ENCODE measurements around the gene DCLK2.
A peak's percentile ranks its signal among the peaks of the same experiment; 100 is the strongest.

DCLK2 gene

DNA sequence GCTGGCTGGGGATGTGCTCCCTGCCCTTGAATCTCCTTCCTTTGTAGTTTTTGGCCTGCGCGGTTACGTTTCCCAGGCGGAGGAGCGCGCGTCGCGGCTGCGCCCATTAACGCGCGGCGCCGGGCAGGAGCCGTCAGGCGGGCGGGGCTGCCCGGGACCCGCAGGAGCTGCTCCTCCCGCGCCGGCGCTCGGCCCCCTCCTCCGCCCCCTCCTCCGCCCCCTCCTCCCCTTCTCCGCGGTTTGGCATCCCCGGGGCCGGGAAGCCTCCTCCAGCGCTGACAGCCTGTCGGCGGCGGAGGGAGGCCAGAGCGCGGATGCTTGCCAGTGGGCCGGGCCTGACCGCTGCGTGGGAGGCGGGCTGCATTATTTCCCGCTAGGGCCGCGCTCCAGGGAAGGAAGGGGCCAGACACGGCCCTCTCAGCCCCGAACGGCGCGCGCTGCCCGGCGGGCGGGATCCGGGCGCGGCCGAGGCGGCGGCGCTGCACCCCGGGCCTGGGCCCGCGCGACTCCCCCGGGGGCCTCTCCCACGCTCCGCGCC is at the start of gene DCLK2:
TSS of gene DCLK2 (plus strand) at position 405 of the 538 bp plus-strand sequence. CDS start 583 bp downstream, outside the sequence.
- peak; percentile 86 for DNase-seq

GRCh38 chr4:150032541-150032940 is 45.7 kb upstream of the DCLK2 start:
- DNase-seq = no peak

- no peak for DNase-seq
Measured at GRCh38 chr4:150033081-150033480, 45.2 kb upstream of the DCLK2 start.

DNA sequence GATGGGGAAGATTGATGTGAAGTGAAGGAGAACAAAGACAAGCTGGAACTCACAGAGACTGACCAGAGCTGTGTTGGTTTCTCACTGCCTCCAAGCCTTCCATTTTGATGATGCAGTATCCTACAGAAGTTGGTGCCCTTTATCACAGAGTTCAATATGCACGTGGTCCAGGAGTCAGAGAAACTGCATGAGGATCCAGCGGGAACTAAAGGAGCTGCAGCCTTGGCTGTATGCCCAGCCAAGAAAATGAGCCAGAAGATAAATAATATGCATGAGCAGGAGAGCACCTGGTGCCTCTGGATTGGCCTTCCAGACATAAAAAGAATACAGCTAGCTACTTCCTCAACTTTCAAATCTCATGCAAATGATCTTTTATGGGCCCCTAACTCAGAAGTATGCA is 44.3 kb upstream of the DCLK2 start:
- no peak for DNase-seq

- DNase-seq = no peak
Measured at GRCh38 chr4:150037251-150037856, 40.9 kb upstream of the DCLK2 start.

DNA sequence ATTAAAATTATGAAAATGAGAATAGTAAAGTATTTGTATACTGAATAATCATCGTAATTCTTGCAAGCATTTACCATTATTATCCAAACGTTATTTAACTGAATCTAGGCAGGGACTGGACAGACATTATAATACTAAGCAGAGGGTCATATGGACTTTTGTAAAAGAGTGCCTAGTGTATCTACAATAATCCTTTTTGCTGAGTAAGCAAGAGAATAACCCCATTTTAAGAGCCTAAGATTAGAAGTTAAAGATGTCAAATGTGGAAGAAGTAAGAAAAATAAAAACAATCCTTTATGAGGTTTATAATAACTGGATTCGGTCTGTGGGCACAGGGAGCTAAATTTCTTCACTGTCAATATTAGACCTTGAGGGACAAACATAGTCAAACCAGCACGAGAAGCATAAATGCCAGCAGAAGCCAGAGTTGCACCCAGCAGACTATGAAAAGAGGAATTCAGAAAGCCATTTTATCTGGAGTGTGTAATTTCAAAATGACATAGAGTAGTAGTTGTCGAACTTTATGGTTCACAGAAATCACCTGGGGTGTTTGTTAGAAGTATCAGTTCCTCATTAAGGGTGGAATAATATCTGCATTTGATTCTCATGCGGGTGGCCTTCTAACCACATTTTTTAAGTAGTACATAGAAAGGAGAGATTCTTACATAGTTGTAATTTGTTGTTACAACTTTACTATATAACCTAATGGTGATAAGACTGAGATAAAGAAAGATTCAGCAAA is 39.7 kb upstream of the DCLK2 start:
- no peak for DNase-seq

DNA sequence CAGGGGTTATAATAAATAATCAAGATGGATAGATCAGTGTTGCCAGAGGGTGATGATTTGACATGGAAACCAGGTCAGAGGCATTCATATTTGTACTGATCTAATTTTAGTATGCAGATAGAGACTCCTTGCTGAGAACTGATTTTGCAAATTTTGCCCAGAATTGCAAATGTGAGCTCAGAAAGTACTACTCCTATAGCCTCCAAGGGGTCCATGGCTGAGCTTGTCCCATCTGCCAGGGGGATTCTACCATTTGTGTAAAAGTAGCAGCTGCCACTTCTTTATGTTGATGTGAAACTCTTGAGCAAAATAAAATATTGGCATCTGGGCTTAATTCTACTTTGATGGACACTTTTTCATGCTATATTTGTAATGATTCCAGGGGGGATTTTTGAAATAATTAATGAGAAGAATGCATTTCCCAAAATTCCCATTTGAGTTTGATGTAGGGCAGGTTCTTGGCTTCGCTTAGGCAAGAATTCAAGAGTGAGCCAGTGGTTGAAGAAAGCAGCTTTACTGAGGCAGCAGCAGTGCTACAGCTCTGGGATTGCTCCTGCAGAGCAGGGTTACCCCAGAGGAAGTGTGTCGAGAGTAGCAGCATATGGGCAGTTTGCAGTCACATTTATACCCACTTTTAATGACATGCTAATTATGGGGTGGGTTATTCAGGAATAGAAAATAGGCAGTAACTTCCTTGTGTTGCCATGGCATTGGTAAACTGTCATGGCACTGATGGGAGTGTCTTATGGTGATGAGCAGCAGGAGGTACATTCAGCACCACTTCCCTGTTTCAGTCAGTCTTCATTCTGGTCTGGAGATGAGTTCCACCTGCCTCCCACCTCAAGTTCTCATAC is 38.7 kb upstream of the DCLK2 start:
- DNase-seq = no peak

GRCh38 chr4:150044517-150044916 is 33.7 kb upstream of the DCLK2 start:
- no peak for DNase-seq

DNA sequence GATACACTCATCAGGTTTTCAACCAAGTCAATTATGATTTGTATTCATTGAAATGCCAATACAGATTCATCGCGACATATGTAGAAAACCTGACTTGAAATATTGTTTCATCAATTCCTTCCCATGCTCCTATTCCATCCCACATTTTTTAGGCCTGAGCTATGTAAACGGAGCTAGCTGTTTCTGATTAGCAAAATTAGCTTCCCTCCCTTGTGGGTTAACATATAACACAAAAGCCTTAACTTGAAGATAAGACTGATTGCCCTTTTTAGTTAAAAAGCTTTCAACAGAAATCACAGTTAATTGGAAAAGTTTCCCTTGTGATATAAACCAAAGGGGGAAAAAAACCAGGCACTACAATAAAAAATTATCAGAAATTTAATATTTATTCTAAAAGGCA is 32.8 kb upstream of the DCLK2 start:
- DNase-seq = no peak

DNA sequence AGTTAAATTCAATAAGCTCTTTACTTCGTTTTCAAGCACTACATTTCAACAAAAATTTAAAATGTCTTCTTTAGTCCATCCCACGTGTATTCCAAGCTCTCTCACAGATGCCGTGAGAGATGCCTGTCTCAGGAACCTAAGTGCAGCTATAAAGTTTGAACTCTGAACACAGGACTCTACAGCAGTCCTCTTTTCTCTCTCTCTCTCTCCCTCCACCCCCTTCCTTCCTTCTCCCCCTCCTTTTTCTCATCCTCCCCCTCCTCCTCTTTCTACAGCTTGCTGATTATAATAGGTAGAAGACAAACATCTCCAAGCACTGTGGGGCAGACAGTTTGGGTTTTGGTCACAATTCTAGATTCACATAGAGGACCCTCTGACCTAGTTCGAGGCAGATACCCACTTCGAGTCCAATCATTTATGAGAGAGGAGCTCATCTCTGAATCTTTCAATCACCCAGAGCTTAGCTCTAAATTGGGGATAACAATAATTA is 31.5 kb upstream of the DCLK2 start:
- DNase-seq = no peak

- DNase-seq = no peak
Measured at GRCh38 chr4:150047546-150047945, 30.7 kb upstream of the DCLK2 start.

DNA sequence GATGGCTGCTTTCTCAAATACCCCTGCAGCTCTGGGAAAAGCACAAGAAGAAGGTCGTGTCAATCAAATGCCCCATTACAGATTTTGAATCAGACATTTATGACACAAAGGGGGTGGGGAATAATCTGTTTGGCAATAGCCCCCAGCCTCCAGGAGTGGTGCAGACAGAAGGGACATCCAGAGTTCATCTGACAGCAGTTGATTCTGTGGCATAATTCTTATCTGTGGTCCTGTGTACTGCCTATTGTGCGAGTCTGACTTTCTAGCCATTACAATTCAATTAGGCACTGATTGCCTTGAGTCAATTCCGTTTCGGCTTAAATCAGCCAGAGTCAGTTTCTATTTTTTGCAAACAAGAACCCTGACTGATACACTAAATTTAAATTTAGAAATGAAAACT is 28.6 kb upstream of the DCLK2 start:
- DNase-seq = no peak

GRCh38 chr4:150050566-150050965 is 27.7 kb upstream of the DCLK2 start:
- DNase-seq = no peak

- no peak for DNase-seq
Measured at GRCh38 chr4:150051111-150051510, 27.1 kb upstream of the DCLK2 start.

- no peak for DNase-seq
Measured at GRCh38 chr4:150055467-150055866, 22.8 kb upstream of the DCLK2 start.

DNA sequence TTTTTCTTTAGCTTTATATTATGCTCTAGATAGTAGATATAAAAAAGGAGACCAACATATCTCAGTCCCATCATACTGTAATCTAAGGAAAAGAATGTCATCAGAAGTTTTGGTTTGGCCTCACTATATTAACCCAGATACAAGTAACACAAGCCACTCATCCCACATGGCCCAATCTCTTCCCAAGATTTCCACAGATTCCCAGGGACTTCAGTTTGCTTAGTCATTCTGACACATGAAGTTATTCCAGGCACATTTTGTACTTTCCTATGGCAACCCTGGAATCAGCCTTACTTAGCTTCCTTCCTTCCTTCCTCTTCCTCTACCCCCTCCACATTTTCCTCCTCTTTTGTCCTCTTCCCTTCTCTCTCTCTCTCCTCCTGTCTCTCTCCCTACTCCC is 21.7 kb upstream of the DCLK2 start:
- no peak for DNase-seq

DNA sequence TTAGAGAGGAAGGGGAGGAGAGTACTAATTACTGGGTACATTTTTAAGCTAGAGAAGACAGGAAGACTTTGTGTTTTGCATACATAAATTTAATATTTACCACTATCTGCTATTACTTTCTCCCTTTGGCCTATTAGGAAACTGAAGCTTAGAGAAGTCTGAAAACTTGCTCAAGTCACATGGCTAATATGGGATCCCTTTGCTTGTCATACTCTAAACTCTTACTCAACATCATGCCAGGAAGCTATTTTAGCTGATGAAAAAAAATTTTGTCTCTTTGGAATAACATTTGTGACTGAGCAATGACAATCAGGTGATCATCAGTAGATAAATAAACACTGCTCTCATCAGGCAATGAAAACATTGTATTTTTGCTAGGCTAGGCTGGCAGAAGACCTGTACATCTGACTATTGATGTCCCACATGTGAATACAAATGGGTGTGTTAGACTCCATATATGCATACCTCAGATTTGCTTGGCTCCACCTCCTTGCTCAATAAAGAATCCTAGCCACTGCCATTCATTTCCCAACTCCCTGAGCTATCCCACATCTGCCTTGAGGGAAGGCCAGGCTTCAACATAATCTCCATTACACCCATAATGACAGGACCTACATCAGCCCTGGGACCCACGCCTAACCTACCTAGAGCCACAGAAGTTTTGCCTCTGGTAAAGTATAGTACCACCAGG is 17.0 kb upstream of the DCLK2 start:
- no peak for DNase-seq

GRCh38 chr4:150063128-150063527 is 15.1 kb upstream of the DCLK2 start:
- DNase-seq = no peak

DNA sequence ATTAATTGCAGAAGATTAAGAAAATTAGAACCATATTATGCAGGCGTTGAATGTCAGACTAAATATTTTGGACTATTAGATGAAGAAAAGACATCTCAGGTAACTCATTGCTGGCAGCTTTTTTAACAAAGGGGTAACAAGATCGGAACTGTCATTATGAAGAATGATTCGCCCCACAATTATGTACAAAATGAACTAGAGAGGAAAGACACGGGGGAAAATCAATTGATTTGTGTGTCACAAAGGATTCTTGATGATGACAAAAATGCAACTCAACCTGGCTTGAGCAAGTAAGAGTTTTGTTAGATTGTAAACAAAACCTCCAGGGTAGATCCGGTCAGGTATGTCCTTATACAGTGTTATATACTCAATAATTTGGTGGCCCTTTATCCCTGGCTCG is 12.5 kb upstream of the DCLK2 start:
- no peak for DNase-seq

GRCh38 chr4:150067859-150068258 is 10.4 kb upstream of the DCLK2 start:
- no peak for DNase-seq

DNA sequence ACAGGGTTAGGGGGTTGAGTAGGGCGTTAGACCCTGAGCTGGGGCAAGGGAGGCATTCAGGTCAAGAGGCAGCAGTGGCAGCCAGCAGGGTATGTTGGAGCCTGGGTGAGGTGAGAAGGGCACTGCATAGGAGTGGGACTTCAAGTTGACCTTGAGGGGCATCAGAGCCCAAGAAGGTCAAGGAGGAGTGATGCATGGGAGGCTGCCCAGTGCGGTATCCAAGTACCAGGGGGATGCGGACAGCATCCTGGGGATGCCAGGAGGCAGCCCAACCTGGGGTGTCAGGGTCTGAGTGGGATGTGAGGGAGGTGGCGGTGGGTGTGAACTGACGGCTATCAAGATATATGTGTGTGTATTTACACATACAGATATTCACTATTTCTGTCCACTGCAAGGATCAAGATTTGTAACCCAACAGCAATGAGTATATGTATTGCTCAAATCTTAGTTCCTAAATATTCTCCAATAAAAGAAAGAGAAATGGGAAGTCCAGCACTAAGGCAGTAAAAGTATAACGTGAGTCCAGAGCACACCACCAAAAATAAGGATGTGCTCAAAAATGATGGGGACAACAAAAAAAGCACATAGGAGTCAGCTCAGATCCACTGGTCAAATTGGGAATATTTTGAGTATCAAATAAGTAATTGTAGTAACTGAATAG is 9.8 kb upstream of the DCLK2 start:
- no peak for DNase-seq

GRCh38 chr4:150069353-150069752 is 8.9 kb upstream of the DCLK2 start:
- DNase-seq = no peak
